ENCODE results near the gene PHKA2. TPM values are rescaled to one million over a fixed set of nuclear protein-coding genes. Genes with fewer than 3 reads are reported as not detected.

PHKA2 gene
- total and polyA plus RNA-seq, 10 of the 15 experiments (the other 5 are each of a cell fraction or from before 2014, with no cell fraction given), result 1.4 to 25.6 (median 15.4) TPM

- no TSS peak for BruUV-seq (replicated peaks)
- no peak overlapping the region for H3K4me3 ChIP-seq
- 55% methylated on average over 9 of the region's 9 CpGs for WGBS (ENCODE audit: insufficient coverage, insufficient replicate concordance, low lambda C conversion rate, missing lambda C conversion rate)
- ATAC-seq (peak; percentile 59), FAIRE-seq (no peak), DNase-seq (ENCODE audit: low read depth, low spot score) (no peak)
- in situ Hi-C loops (cut with MboI) (no loop called here), intact Hi-C loops (cut with micrococcal nuclease; ENCODE audit: unreplicated experiment) (loop anchor here (2.0 to 10.0 kb wide), 3 partner anchors 293 to 537 kb away; no protein-coding TSS in a partner anchor)
- RAD21 ChIA-PET (ENCODE audit: unreplicated experiment), result no interaction called here
- H3K27ac ChIP-seq (ENCODE audit: control insufficient read depth, insufficient read depth), result no peak overlapping the region
- SMC1A ChIA-PET (ENCODE audit: uncharacterized antibody, unreplicated experiment), result no interaction called here
- H3K9ac ChIP-seq (ENCODE audit: control insufficient read depth, insufficient read depth, low read length), result no peak overlapping the region
- H2AFZ ChIP-seq (ENCODE audit: control insufficient read depth, low read depth, low read length), result no peak overlapping the region
- H4K20me1 ChIP-seq (ENCODE audit: control insufficient read depth, insufficient read depth), result no peaks in the 10 kb centered on the region
- no peaks in the 10 kb centered on the region for H3K4me1 ChIP-seq (ENCODE audit: control insufficient read depth, insufficient read depth, low read length)
- H3K79me2 ChIP-seq (ENCODE audit: control insufficient read depth, insufficient read depth, low read length), result no peaks in the 10 kb centered on the region
- no peak overlapping the region for H3K4me2 ChIP-seq (ENCODE audit: control insufficient read depth, insufficient read depth)
- CTCF ChIA-PET, result interaction anchor here (2.8 kb wide), 1 partner anchor 401 kb away, joined by 10 read pairs; no protein-coding TSS in a partner anchor
- H3K9me3 ChIP-seq (replicated peaks; ENCODE audit: control insufficient read depth, insufficient read depth, low read length), result no peaks in the 10 kb centered on the region
- H3K27me3 ChIP-seq (replicated peaks in 1 of 2; ENCODE audit: control insufficient read depth in 2 of 2, insufficient read depth in 2 of 2, low read length in 1 of 2), result no peaks in the 10 kb centered on the region
- POLR2A ChIA-PET, result interaction anchor here (0.5 kb wide), 1 partner anchor 477 kb away, joined by 7 read pairs; no protein-coding TSS in a partner anchor
- H3K36me3 ChIP-seq (ENCODE audit: control insufficient read depth in 2 of 2, insufficient read depth in 2 of 2, low read length in 1 of 2), result peaks cover 0 to 1% of the 10 kb centered on the region in 2 experiments; a peak in 1 of 4 replicates
- no peak for TF ChIP-seq CBX5 (IDR thresholded peaks at IDR 0.05; ENCODE audit: low read depth)
- no peak for TF ChIP-seq CHD1 (IDR thresholded peaks at IDR 0.05; ENCODE audit: low read depth, low read length)
- TF ChIP-seq, protein P1, sequence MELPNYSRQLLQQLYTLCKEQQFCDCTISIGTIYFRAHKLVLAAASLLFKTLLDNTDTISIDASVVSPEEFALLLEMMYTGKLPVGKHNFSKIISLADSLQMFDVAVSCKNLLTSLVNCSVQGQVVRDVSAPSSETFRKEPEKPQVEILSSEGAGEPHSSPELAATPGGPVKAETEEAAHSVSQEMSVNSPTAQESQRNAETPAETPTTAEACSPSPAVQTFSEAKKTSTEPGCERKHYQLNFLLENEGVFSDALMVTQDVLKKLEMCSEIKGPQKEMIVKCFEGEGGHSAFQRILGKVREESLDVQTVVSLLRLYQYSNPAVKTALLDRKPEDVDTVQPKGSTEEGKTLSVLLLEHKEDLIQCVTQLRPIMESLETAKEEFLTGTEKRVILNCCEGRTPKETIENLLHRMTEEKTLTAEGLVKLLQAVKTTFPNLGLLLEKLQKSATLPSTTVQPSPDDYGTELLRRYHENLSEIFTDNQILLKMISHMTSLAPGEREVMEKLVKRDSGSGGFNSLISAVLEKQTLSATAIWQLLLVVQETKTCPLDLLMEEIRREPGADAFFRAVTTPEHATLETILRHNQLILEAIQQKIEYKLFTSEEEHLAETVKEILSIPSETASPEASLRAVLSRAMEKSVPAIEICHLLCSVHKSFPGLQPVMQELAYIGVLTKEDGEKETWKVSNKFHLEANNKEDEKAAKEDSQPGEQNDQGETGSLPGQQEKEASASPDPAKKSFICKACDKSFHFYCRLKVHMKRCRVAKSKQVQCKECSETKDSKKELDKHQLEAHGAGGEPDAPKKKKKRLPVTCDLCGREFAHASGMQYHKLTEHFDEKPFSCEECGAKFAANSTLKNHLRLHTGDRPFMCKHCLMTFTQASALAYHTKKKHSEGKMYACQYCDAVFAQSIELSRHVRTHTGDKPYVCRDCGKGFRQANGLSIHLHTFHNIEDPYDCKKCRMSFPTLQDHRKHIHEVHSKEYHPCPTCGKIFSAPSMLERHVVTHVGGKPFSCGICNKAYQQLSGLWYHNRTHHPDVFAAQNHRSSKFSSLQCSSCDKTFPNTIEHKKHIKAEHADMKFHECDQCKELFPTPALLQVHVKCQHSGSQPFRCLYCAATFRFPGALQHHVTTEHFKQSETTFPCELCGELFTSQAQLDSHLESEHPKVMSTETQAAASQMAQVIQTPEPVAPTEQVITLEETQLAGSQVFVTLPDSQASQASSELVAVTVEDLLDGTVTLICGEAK (IDR thresholded peaks at IDR 0.05; ENCODE audit: borderline replicate concordance), result no peak
- peak; percentile 20 to 40 (median 40); a peak in 5 of 6 replicates for TF ChIP-seq CTCF (IDR thresholded peaks at IDR 0.05 in 2 of 3, conservative IDR thresholded peaks at IDR 0.05 in 1 of 3; ENCODE audit: control insufficient read depth in 2 of 3, extremely low read depth in 1 of 3, insufficient read depth in 1 of 3, low read depth in 3 of 3, low read length in 3 of 3)
- no peak for TF ChIP-seq HDGF (IDR thresholded peaks at IDR 0.05)
- peak; percentile 32 for TF ChIP-seq SMC3 (IDR thresholded peaks at IDR 0.05; ENCODE audit: borderline replicate concordance, low read length)
- no peak for TF ChIP-seq PRDM15 (CRISPR knock-in tag; IDR thresholded peaks at IDR 0.05)
- TF ChIP-seq, protein P2, sequence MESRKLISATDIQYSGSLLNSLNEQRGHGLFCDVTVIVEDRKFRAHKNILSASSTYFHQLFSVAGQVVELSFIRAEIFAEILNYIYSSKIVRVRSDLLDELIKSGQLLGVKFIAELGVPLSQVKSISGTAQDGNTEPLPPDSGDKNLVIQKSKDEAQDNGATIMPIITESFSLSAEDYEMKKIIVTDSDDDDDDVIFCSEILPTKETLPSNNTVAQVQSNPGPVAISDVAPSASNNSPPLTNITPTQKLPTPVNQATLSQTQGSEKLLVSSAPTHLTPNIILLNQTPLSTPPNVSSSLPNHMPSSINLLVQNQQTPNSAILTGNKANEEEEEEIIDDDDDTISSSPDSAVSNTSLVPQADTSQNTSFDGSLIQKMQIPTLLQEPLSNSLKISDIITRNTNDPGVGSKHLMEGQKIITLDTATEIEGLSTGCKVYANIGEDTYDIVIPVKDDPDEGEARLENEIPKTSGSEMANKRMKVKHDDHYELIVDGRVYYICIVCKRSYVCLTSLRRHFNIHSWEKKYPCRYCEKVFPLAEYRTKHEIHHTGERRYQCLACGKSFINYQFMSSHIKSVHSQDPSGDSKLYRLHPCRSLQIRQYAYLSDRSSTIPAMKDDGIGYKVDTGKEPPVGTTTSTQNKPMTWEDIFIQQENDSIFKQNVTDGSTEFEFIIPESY (IDR thresholded peaks at IDR 0.05), result 0 out of 2 replicates have a peak, but pooled peaks have one; percentile 47
- TF ChIP-seq USF2 (IDR thresholded peaks at IDR 0.05; ENCODE audit: borderline replicate concordance, low read depth, low read length), result no peak
- no peak for TF ChIP-seq TCF7 (IDR thresholded peaks at IDR 0.05; ENCODE audit: borderline replicate concordance)
Measured at GRCh38 chrX:18931972-18932371, 51.9 kb downstream of the PHKA2 start.

Measured in GM12878 (cell line).